Stomach (tissue), 9 donors: ENCODE measurements around the gene BCL2L1. TPM values are rescaled to one million over a fixed set of nuclear protein-coding genes. Genes with fewer than 3 reads are reported as not detected.
A peak's percentile ranks its signal among the peaks of the same experiment; 100 is the strongest.
"Not testable (repeated sequence)": the region's sequence is repeated elsewhere in the genome, so short reads cannot be mapped to it uniquely, and the experiment has no call there.

Experiments
- DNase-seq, 2 donors: peaks; one replicate each; pipeline versions ENCODE4 v3.0.0 to v3.0.0-alpha.2; 2013 to 2019
- H3K27ac ChIP-seq, 5 donors: fragments of 200-600 bp in 4 of 5; sonication (generic) in 4 of 5; one replicate each; pipeline ENCODE4 v1.5.1; 2013 to 2019; ENCODE audit warnings: mild to moderate bottlenecking in 1 of 5, moderate library complexity in 1 of 5
- H3K27me3 ChIP-seq, 3 donors: fragments of 200-600 bp; sonication (generic); one replicate each; pipeline ENCODE4 v1.5.1; 2017 to 2019; ENCODE audit warnings: mixed run types in 1 of 3
- H3K36me3 ChIP-seq, 4 donors: fragments of 200-600 bp; sonication (generic); 1 replicate in 3 of 4; 2 replicates in 1 of 4; pipeline ENCODE4 v1.5.1; 2016 to 2019
- H3K4me1 ChIP-seq, 4 donors: fragments of 200-600 bp; sonication (generic); one replicate each; pipeline ENCODE4 v1.5.1; 2016 to 2019
- H3K4me3 ChIP-seq, 4 donors: fragments of 200-600 bp; sonication (generic) in 3 of 4; one replicate each; pipeline ENCODE4 v1.5.1; 2016 to 2019; ENCODE audit warnings: mild to moderate bottlenecking in 1 of 4
- H3K9me3 ChIP-seq, 4 donors: fragments of 200-600 bp; sonication (generic); one replicate each; pipeline ENCODE4 v1.5.1; 2016 to 2019
- EP300 ChIP-seq: sonication (generic); formaldehyde crosslinking; IDR thresholded peaks from one replicate; pipeline ENCODE4 v1.6.1; 2017; ENCODE audit warnings: antibody characterized with exemption
- POLR2A ChIP-seq, 4 donors: fragments of 450-650 bp; IDR thresholded peaks; one replicate each; pipeline ENCODE4 v1.6.1; 2016; ENCODE audit warnings: antibody characterized with exemption in 4 of 4, control low read depth in 2 of 4, mild to moderate bottlenecking in 1 of 4, moderate library complexity in 1 of 4
- POLR2AphosphoS5 ChIP-seq, 3 donors: sonication (generic); formaldehyde crosslinking; IDR thresholded peaks; one replicate each; pipeline ENCODE4 v1.6.1; 2016; ENCODE audit warnings: antibody characterized with exemption in 3 of 3
- WGBS, 5 donors: extraction: QIAGEN DNeasy Blood & Tissue Kit in 3 of 5; methylation state at CpG; one replicate each; pipeline versions ENCODE4 v1.1.5 to v1.1.7; 2013 to 2018; 5-methylcytosine and 5-hydroxymethylcytosine counted together
- intact Hi-C: fragments of 100-400 bp; cut with DNase I; formaldehyde crosslinking; loops from one replicate; pipeline ENCODE4 v1.15.1; 2023; ENCODE audit warnings: low total_unique reads
- polyA plus RNA-seq, 3 donors: library from polyadenylated mRNA; stranded (reverse); fragments of 200-250 nt; gene quantifications; one replicate each; pipeline ENCODE4 v1.2.3, GENCODE V29; 2013
- total RNA-seq, 5 donors: library from RNA; depleted of rRNA; stranded (reverse); fragments of >200 nt; gene quantifications; one replicate each; pipeline versions ENCODE4 v1.1.0 to v1.2.3, GENCODE V29; 2014 to 2016
- TF ChIP-seq, protein P1 (sequence below), 7 experiments: fragments of 450-650 bp in 4 of 7; fragments of 200-600 bp in 3 of 7; sonication (generic) in 3 of 7; IDR thresholded peaks; one replicate each; pipeline ENCODE4 v1.5.1; 2016 to 2019; ENCODE audit warnings: antibody characterized with exemption in 7 of 7, control low read depth in 2 of 7, mild to moderate bottlenecking in 1 of 7
- donor health status: healthy with polysubstance abuse.
- donor health status: Bipolar disorder and iron deficiency.
- donor health status: healthy.

Gene BCL2L1
- total and polyA plus RNA-seq, 8 donors = 47.1 to 210 (median 70.8) TPM

DNA sequence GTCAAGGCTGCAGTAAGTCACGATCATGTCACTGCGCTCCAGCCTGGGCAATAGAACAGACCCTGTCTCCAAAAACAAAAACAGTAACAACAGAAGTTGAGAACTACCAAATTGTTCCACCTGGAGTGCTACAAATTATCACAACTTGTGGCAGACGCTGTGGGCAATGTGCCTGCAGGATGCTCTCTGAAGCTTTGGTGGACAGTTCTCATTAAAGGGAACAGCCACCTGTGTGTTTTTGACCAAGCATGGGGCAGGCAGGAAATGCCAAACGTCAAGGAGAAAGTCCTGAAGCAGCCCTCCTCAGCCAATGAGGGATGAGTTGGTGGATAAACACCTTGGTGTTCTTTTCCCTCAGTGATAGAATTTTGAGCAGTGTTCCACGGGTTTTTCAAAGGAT is 69.1 kb downstream of the BCL2L1 start:
- no peaks in the 10 kb centered on the region for H3K9me3 ChIP-seq
- TF ChIP-seq POLR2AphosphoS5 (IDR thresholded peaks at IDR 0.05) (no peak), EP300 (no peak), POLR2A (IDR thresholded peaks at IDR 0.05) (no peak)
- TF ChIP-seq, protein P1, sequence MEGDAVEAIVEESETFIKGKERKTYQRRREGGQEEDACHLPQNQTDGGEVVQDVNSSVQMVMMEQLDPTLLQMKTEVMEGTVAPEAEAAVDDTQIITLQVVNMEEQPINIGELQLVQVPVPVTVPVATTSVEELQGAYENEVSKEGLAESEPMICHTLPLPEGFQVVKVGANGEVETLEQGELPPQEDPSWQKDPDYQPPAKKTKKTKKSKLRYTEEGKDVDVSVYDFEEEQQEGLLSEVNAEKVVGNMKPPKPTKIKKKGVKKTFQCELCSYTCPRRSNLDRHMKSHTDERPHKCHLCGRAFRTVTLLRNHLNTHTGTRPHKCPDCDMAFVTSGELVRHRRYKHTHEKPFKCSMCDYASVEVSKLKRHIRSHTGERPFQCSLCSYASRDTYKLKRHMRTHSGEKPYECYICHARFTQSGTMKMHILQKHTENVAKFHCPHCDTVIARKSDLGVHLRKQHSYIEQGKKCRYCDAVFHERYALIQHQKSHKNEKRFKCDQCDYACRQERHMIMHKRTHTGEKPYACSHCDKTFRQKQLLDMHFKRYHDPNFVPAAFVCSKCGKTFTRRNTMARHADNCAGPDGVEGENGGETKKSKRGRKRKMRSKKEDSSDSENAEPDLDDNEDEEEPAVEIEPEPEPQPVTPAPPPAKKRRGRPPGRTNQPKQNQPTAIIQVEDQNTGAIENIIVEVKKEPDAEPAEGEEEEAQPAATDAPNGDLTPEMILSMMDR (IDR thresholded peaks at IDR 0.05) = no peak
- no peaks in the 10 kb centered on the region for H3K36me3 ChIP-seq
- intact Hi-C loops = no loop called here
- H3K4me3 ChIP-seq = no peak overlapping the region
- peaks cover 0 to 15% (median 3%) of the 10 kb centered on the region in 4 donors for H3K4me1 ChIP-seq
- WGBS, 5 donors = 49 to 60% (median 50%) methylated on average over 5 of the region's 5 CpGs
- no peaks in the 10 kb centered on the region for H3K27me3 ChIP-seq
- H3K27ac ChIP-seq = no peak overlapping the region
- no peak for DNase-seq

DNA sequence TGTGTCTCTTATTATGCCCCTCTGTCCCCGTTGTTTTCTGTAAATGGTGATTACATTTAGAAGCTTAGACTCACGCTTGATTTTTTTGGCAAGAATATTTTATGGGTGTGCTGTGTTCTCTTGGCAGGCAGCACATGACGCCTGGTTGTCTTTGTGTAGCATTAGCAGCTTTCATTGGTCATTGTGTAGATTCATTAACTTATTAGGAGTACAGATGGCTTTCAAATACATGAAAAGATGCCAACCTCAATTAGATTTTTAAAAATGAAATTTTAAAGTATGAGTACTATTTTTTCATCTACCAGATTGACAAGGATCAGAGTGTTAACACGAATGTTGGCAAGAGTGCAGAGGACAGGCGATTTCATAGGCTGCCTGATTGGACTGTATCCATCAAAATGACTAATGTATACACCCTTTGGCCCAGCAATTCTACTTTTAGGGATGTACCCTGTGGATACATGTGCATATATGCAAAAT is 69.7 kb downstream of the BCL2L1 start:
- no peaks in the 10 kb centered on the region for H3K9me3 ChIP-seq
- TF ChIP-seq POLR2AphosphoS5 (IDR thresholded peaks at IDR 0.05) (no peak), POLR2A (IDR thresholded peaks at IDR 0.05) (no peak), EP300 (no peak)
- TF ChIP-seq, protein P1 (IDR thresholded peaks at IDR 0.05) = no peak

DNA sequence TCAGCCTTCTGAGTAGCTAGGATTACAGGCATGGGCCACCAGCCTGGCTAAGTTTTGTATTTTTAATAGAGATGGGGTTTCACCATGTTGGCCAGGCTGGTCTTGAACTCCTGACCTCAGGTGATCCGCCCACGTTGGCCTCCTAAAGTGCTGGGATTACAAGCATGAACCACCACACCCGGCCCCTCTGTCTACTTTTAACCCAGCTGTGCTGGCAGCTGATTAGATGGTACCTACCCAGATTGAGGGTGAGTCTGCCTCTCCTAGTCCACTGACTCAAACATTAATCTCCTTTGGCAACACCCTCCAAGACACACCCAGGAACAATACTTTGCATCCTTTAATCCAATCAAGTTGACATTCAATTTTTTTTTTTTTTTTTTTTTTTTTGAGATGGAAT is 74.6 kb downstream of the BCL2L1 start:
- WGBS, 5 donors = 64 to 86% (median 69%) methylated on average over 3 of the region's 3 CpGs

More for the DNA sequence above, 69.7 kb downstream of the BCL2L1 start:
- Histone ChIP-seq H3K27ac (no peak overlapping the region), H3K4me3 (no peak overlapping the region), H3K4me1 (peaks cover 0 to 15% (median 3%) of the 10 kb centered on the region in 4 donors), H3K36me3 (no peaks in the 10 kb centered on the region), H3K27me3 (no peaks in the 10 kb centered on the region)
- peak in 1 of 2 donors; percentile 62 for DNase-seq
- intact Hi-C loops = no loop called here
- 10 to 30% (median 19%) methylated on average over 5 of the region's 5 CpGs for WGBS, 5 donors

DNA sequence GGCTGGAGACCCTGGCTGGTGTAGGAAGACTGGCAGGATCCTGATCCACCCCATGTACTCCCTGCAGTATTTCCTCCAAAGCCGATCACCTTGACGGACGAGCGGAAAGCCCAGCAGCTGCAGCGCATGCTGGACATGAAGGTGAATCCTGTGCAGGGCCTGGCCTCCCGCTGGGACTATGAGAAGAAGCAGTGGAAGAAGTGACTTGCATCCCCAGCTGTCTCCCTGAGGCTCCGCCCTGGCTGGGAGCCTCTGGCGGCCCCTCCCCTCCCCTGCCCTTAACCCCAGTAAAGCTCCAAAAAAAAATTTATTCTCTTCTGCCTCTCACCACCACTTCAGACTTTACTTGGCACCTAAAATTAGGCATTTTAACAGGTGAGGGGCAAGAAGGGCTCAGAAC is 78.0 kb downstream of the BCL2L1 start:
- Histone ChIP-seq H3K27ac (no peak overlapping the region), H3K36me3 (no peaks in the 10 kb centered on the region), H3K27me3 (no peaks in the 10 kb centered on the region), H3K4me3 (no peak overlapping the region), H3K9me3 (no peaks in the 10 kb centered on the region), H3K4me1 (no peaks in the 10 kb centered on the region)
- WGBS, 5 donors = 75 to 80% (median 79%) methylated on average over 8 of the region's 8 CpGs
- no peak for DNase-seq
- intact Hi-C loops = no loop called here
- no peak for TF ChIP-seq EP300
- TF ChIP-seq, protein P1 (IDR thresholded peaks at IDR 0.05) = no peak

More for the DNA sequence above, 74.6 kb downstream of the BCL2L1 start:
- H3K4me1 ChIP-seq, H3K36me3 ChIP-seq, H3K4me3 ChIP-seq, DNase-seq, H3K9me3 ChIP-seq, H3K27ac ChIP-seq, intact Hi-C loops, H3K27me3 ChIP-seq: not testable (repeated sequence)

DNA sequence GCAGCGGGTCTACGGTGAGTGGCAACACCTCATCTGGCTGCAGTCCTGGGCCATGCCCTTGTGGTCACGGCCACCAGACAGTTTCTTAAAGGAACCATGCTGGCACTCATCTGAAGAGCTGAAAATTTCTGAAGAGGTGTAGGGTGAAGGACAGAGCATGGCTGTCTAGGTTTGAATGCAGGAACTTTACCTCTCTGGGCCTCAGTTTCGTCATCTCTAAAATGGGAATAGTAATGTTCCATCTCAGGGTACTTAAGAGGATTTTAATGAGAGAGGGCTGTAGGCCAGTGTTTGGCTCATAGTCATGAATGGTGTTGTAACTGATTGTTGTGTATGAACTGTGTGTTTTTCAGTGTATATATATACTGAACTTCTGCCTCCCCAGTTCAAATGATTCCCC is 79.1 kb downstream of the BCL2L1 start:
- DNase-seq = no peak
- intact Hi-C loops = no loop called here
- Histone ChIP-seq H3K4me3 (no peak overlapping the region), H3K9me3 (no peaks in the 10 kb centered on the region), H3K4me1 (no peaks in the 10 kb centered on the region), H3K27me3 (peaks cover 0 to 8% (median 0%) of the 10 kb centered on the region in 3 donors), H3K27ac (no peak overlapping the region), H3K36me3 (no peaks in the 10 kb centered on the region)
- TF ChIP-seq POLR2A (IDR thresholded peaks at IDR 0.05) (no peak), EP300 (no peak), POLR2AphosphoS5 (IDR thresholded peaks at IDR 0.05) (no peak)
- TF ChIP-seq, protein P1 (IDR thresholded peaks at IDR 0.05) = no peak
- 76 to 91% (median 84%) methylated on average over 4 of the region's 4 CpGs for WGBS, 5 donors
